HFF-Myc (cell line): ENCODE results near the gene CRBN.

Source experiments
- DNase-seq: peaks from one replicate; pipeline ENCODE4 v3.0.0-alpha.2; 2011; ENCODE audit warnings: low read depth; ENCODE audit errors: extremely low read depth
- H3K4me3 ChIP-seq: replicated peaks from 2 replicates; pipeline ENCODE4 v1.5.1; 2011; ENCODE audit warnings: low read depth, mild to moderate bottlenecking, control low read depth, low read length
- CTCF ChIP-seq: IDR thresholded peaks from 2 replicates; pipeline ENCODE4 v1.5.1; 2012; ENCODE audit warnings: mild to moderate bottlenecking, low read depth, low read length, control low read depth; ENCODE audit errors: missing control alignments

Gene CRBN

GRCh38 chr3:3177861-3178497, 1.5 kb downstream of the CRBN start:
- peak overlapping the region; percentile 91 for H3K4me3 ChIP-seq
- TF ChIP-seq CTCF, result no peak
- no peak for DNase-seq

DNA sequence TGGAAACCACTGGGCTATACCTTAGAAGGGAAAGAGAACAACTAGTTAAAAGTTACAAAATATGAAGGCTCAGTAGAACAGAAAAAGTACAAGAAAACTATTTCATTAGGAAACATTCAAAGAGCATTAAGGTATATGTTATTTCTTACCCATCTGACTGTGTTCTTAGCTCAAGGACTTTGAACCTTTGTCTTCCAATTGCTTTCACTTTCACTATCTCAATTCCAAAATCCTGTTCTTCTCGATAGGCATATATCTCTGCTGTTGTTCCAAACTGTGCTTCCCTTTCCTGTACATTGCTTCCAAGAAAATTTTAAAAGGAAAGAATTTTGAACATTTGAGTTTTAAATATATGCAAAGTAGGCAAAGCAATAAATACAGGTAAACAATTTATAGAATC, 6.9 kb downstream of the CRBN start:
- no peak for TF ChIP-seq CTCF
- H3K4me3 ChIP-seq, result no peak overlapping the region
- no peak for DNase-seq

DNA sequence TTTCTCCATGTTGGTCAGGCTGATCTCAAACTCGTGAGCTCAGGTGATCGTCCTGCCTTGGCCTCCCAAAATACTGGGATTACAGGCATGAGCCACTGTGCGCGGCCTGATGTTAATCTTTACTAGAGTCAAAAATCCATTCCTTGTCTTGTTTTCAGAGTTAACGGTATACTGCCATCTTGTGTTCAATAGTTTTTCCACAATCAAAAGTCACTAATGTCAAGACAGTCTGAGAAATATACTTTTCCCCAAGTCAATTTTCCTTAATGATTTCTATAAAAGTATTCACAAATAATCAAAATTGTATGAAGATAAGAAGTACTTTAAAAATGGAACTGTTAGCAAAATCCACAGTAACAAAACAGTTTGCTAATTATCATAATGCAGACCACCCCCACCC, 8.5 kb downstream of the CRBN start:
- no peak for DNase-seq
- TF ChIP-seq CTCF, result peak; percentile 23
- H3K4me3 ChIP-seq, result no peak overlapping the region

DNA sequence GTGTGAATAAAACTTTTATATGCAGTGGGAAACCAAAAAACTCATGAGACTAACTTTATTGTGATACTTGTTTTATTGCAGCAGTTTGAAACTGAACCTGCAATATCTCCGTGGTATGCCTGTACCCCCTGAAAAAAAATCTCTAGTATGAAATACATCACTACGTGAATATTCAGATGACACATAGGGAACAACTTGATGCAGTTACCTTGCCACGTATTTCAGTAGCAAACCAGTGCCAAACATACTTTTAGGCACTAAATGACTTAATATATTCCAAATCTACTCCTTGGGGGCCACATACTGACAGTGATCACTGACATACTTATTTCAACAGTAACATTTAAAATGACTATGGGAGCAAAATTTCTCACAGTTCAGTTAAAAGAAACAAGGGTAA, 13.8 kb downstream of the CRBN start:
- no peak overlapping the region for H3K4me3 ChIP-seq
- TF ChIP-seq CTCF, result no peak
- no peak for DNase-seq

DNA sequence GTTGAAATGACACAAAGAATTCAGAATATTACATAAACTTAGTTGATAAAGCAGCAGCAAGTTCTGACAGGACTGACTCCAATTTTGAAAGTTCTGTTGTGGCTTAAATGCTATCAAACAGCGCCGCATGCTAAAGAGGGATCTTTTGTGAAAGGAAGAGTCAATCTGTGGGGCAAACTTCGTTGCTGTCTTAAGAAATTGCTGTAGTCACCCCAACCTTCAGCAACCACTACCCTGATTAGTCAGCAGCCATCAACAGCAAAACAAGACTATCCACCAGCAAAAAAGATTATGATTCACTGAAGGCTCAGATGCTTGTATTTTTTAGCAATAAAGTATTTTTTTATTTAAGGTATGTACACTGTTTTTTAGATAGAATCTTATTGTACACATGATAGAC, 14.2 kb downstream of the CRBN start:
- DNase-seq, result no peak
- no peak overlapping the region for H3K4me3 ChIP-seq
- TF ChIP-seq CTCF, result no peak

- no peak for TF ChIP-seq CTCF
- no peak overlapping the region for H3K4me3 ChIP-seq
- DNase-seq, result no peak
Observed at GRCh38 chr3:3160826-3161225, 18.7 kb downstream of the CRBN start.

- no peak overlapping the region for H3K4me3 ChIP-seq
- DNase-seq, result no peak
- TF ChIP-seq CTCF, result no peak
Observed at GRCh38 chr3:3157484-3157883, 22.0 kb downstream of the CRBN start.
